GM18520 (cell line): ENCODE data around the gene CPNE7.
"Not testable (repeated sequence)": the region's sequence is repeated elsewhere in the genome, so short reads cannot be mapped to it uniquely, and the experiment has no call there.

ENCODE experiments used
- ATAC-seq: cut with Tn5 transposase; IDR thresholded peaks from one replicate; pipeline ENCODE4 v1.9.1; 2021; ENCODE audit not compliant: unreplicated experiment

CPNE7 gene

DNA sequence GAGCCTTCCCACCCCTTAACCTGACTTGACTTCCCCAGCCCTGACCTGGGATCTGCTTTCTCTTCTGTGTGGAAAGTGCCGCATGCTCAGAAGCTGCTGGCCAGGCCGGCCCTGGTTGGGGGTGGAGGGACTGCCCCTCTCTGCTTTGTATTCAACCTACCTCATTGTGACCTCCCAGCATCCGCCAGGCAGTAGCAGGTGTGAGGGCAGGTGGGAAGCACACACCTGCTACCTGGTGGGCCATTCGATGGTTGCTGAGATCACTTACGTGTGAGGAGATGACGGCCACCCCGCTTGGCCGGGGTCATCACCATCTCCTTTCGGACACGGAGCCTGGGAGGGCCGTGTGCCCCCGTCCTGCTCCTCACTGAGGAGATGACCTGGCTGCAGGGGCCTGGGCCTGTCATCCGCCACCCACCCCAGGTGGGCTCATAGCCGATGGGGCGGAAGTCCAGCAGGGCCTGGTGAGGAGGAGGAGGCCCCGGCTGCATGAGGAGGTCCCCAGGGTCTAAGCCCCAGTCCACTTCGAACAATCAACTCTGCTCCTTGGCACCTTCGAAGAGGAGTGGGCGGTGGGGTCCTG, 7.1 kb downstream of the CPNE7 start:
- ATAC-seq: no peak

DNA sequence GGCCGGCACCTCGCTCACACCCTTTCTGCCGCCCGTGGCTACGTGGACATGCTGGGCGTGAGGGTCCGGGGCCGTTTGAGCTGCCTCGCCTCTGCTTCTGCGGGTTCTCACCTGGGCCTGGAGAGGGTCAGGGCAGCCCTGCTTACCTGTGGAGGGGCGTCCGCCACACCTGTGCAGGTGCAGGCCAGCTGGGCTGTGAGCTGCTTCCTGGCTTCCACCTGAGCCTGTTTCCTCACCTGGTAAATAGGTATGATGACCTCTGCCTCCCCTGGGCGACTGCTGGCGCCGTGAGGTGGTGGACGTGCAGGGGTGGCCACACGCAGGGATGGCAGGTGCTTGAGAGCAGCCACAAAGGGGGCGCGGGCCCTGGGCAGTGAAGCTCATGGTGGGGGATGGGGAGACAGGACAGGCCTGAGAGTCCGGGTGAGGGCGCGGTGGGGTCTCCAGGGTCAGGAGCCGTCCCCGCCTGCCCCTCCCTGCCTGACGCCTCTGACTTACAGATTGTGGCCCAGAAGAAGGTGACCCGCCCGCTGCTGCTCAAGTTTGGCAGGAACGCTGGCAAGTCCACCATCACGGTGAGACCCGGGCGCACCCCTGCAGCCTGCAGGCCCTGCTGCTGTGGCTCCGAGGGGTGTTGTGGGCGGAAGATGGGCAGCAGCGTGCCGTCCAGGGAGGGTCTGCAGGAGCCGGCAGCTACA, 7.8 kb downstream of the CPNE7 start:
- no peak for ATAC-seq

DNA sequence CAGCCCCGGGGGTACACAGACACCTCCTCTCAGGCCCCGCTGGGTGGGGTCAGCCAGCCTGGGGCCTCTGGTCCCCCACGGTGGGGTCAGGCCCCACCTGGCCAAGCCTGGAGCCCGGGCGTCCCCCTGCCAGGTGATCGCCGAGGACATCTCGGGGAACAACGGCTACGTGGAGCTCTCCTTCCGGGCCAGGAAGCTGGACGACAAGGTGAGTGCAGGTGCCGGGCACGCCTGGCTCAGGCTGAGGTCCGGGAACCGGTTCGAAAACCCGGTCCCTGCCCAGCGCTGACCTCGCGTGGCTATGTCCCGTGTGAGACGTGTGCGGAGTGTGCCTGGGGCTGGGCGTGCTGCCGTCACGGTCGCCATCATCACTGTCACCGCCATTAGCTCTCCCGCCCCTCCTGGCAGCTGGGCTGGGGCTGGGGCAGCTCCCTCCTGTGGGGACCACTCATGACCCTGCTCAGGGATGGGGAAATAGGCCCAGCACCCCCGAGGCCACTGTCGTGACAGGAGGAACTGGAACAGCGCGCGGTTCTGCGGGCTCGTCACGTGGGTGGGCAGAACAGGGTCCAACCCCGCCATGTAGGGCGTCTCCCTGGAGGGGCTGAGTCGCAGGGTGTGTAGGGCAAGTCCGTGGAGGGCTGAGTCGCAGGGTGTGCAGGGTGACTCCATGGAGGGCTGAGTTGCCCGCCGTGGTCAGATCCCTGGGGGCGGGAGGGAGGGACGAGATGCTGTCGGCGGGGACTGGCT, 8.5 kb downstream of the CPNE7 start:
- ATAC-seq: no peak

DNA sequence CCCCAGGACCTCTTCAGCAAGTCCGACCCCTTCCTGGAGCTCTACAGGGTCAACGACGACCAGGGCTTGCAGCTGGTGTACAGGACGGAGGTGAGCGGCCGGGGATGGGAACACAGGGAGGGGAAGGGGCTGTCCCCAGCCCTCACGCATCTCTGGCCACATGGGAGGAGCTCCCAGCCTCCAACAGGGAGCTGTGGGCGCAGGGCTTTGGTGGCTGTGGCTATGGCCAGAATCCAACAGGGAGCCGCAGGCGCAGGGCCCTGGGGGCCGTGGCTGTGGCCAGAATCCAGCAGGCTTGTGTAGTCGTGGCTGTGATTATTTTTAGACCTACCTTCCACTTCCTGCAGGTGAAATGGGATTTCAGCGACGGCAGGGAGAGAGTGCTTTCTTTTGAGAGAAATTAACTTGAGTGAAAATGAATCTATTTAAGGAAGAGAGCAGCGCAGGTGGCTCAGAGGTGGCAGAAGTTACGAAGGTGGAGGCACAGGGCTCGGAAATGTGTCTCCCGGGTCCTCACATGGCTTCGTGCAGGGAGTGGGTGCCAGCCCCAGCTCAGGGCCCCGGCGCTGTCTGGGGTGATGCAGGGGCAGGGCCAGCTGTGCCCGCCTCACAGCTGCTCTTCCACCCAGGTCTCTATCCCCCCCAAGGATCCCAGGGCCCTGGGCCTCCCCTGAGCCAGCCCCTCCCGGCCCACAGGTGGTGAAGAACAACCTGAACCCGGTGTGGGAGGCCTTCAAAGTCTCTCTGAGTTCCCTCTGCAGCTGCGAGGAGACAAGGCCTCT, 9.4 kb downstream of the CPNE7 start:
- ATAC-seq: no peak

DNA sequence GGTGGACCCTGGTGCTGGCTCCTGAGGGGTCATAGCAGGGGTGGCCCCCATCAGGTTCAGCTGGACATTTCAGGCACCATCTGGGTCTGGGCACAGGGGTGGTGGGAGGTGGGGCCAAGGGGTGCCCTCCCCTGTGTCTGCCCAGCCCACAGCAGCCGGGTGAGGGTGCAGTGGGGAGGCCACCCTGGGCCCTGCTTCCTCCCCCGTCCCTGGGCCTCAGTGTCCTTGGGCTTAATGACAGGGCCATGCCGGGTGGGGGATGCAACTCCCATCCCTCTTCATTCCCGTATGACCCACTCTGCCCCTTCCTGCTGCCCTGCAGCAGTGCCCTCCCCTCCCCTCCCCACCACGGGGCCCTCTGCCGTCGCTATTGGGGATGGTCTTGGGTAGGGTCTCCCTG, 10.7 kb downstream of the CPNE7 start:
- no peak for ATAC-seq

DNA sequence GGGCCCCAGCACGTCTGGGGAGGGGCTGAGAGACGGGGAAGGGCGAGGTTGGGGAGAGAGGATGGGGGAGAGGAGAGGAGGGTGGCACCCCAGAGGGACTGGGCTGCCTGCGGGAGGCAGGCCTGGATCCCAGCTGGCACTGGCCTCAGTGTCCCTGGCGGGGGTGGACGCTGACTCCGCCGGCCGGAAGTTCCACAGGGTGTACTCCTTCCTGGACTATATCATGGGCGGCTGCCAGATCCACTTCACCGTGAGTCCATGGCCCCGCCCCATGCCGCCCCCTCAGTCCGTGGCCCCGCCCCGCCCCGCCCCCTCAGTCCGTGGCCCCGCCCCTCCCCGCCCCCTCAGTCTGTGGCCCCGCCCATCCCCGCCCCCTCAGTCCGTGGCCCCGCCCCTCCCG, 11.3 kb downstream of the CPNE7 start:
- ATAC-seq: no peak

DNA sequence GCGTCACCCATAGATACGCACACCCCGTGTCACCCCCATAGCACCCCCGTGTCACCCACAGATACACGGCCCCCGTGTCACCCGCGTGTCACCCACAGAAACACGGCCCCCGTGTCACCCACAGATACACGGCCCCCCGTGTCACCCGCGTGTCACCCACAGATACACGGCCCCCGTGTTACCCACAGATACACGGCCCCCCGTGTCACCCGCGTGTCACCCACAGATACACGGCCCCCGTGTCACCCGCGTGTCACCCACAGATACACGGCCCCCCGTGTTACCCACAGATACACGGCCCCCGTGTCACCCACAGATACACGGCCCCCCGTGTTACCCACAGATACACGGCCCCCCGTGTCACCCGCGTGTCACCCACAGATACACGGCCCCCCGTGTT, 12.1 kb downstream of the CPNE7 start:
- not testable (repeated sequence) for ATAC-seq

DNA sequence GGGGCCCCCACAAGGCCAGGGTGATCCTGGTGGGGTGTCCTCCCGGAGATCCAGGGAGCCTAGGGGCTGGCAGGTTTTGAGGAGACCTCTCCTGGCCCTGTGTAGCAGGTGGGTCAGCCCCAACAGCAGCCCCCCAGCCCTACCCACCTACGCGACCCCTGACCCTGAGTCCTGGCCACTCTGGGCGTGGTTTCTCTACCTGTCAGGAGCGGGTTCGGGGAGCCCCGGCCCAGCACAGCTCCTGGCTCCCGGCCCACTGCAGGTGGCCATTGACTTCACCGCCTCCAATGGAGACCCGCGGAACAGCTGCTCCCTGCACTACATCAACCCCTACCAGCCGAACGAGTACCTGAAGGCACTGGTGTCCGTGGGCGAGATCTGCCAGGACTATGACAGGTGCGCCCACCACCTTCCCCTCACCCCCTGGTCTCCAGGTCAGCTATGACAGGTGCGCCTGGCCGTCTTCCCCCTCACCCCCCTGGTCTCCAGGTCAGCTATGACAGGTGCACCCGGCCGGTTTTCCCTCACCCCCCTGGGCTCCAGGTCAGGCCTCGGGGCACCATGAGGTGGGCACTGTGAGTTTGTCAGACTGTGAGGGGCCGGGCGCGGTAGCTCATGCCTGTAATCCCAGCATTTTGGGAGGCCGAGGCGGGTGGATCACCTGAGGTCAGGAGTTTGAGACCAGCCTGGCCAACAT, 13.0 kb downstream of the CPNE7 start:
- no peak for ATAC-seq

DNA sequence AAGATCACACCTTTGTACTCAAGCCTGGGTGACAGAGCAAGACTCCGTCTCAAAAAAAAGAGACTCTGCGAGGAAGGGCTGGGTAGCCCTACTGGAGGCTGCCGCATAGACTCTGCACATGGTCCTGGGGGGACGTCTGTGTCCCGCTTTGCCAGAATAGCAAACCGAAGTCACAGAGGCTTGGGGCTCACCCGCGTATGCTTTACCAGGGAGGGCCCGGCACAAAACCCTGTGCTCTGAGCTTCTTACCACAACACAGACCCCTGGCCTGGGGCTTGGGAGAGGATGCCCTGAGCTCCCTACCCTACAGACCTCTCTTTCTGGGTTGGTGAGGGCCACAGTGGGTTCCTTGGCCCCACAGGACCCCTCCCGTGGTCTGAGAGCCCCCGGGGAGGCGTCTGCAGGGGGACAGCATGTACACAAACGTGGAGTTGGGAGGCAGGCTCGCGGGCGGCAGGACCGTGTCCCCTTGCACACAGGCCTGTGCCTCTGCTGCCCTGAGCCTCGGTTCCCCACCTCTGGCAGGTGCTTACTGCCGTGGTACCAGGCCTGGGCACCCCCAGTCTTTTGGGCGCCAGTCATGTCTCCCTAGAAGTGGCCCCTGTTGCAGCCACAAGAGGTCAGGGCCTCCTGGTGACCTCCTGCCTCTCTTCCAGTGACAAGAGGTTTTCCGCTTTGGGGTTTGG, 13.8 kb downstream of the CPNE7 start:
- ATAC-seq: no peak

DNA sequence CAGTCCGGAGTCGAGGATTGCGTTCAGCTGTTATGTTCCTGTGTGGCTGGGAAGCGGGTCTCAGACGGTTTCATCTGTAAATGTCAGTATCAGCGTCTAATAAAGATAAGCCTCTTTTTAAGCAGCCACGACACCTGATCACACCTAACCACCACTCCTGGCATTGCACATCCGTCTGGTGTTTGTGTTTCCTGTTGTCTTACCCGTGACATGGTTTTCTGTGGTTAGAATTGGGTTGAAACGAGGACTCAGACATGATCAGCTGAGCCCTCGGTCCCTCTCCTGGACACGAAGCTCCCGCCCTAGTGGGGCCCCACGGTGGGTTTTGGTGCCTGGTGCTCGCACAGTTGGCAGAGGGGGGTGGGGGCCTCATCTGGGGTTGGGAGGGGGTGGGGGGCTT, 18.3 kb downstream of the CPNE7 start:
- no peak for ATAC-seq

DNA sequence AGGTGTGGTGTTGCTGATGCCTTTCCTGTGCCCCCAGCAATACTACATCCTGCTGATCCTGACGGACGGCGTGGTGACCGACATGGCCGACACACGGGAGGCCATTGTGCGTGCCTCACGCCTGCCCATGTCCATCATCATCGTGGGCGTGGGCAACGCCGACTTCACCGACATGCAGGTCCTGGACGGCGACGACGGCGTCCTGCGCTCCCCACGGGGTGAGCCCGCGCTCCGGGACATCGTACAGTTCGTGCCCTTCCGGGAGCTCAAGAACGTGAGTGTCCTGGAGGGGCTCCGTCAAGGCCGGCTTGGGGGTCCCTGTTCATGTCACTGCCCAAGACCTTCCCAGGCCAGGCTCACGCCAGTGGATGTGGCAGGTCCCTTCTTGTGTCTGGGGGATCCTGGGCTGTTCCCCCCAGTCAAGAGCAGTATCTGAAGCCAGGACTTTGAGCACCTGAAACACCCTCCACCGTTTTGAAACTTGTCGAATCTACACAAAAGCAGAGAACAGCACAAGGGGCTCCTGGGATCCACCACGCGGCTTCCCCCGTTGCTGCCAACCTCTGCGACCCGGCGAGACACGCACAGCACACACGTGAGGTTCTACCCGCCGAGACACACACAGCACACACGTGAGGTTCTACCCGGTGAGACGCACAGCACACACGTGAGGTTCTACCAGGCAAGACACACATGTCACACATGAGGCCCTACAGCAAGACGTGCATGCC, 19.9 kb downstream of the CPNE7 start:
- ATAC-seq: no peak

DNA sequence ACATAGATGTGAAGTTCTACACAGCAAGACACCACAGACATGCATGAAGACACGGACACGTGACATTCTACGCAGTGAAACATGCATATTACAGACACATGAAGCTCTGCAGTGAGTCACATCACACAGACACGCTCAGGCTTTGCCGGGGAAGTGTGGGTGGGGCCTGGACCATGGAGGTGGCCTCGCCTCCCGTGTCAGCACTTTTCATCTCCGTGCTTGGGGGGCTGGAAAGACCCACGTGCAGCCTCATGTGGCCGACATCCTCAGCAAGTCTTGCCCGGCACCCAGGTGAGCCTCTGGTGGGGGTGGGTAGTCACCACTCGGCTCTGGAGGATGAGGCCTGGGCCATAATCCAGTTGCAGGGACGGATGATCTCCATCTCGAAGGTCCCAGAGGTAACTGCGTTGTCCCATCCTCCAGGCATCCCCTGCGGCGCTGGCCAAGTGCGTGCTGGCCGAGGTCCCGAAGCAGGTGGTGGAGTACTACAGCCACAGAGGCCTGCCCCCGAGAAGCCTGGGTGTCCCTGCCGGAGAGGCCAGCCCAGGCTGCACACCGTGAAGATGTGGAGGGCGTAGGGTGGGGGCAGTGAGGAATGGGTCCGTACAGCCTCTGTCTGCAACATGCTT, 20.6 kb downstream of the CPNE7 start:
- no peak for ATAC-seq

DNA sequence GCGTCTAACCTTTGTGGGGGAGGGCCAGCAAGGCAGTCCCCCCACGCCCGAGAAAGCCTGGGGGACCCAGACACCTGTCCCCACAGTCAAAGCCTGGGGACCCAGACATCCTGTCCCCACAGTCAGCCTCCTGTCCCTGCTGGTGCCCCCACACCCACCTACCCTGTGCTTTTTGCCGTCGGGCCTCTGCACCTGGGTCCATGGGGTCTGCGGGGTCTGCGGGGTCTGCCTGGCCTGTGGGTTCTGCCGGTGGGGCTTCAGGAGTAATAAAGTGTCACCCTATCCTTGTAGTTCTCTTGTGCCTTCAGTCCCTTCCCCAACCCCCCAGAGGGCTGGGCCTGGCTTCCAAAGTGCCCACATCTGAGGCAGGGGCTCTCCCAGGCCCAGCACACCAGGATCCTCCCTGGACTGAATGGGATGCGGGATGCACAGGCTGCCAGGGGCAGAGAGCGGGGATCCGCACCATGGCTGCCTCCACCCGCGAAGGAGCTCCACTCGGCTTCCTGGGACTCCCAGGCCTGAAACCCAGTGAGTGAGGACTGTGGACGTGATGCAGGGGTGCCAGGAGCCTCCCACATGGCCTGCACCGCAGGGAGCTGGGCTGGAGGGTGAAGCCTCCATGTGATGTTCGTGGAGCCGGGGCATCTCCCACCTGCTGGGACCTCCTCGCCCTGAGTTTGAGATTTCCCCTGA, 21.5 kb downstream of the CPNE7 start:
- ATAC-seq: no peak

DNA sequence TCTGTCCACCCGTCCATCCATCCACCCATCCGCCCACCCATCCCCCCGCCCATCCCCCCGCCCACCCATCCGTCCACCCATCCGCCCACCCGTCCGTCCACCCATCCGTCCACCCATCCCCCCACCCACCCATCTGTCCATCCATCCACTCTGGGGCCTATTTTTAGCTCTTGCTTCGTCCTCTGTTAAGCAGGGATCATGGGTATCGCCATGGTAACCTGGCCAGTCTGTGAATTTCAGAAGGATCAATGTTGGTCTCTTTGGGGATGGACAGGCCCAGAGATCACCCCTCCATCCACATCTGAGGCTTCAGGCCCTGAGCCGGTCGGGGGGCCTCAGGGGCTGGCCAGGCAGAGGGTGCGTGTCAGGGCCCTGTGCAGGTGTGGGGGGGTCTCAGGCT, 22.6 kb downstream of the CPNE7 start:
- ATAC-seq: no peak

DNA sequence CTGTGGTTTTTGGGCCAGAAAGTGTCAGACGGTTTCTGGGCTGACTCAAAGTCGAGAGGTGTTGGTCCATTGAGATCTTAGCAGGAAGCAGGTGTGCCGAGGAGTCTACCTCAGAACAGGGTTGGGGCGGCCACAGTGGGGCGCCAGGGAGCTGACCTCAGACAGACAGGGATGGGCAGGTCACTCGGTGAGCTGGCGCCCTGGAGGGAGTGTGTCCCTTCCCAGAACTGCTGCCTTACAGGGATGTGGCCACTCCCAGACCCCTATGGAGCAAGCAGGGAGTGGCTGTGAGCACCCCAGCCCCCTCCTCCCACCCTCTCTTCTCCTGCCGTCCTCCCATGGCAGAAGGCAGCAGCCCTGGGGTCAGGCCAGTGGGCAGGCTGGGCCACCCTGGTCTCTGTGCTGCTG, 23.9 kb downstream of the CPNE7 start:
- ATAC-seq: no peak

DNA sequence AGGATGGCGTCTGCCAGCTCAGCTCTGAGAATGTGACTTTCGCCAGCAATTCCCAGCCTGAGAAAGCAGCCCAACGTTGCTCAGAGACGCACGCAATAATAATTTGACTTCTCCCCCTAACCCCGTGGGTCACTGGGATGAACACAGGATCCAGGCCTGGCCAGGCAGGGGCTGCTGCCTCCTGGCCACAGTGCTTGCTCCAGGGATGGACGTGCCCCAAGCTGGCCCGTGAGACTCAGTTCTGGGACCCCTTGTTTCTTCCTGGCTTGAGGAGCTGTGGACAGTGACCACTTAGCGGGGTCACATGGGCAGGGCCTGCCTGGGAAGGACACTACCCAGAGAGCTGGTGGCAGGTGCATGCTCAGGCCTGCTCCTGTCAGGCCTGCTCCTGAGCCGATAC, 24.3 kb downstream of the CPNE7 start:
- ATAC-seq: no peak

DNA sequence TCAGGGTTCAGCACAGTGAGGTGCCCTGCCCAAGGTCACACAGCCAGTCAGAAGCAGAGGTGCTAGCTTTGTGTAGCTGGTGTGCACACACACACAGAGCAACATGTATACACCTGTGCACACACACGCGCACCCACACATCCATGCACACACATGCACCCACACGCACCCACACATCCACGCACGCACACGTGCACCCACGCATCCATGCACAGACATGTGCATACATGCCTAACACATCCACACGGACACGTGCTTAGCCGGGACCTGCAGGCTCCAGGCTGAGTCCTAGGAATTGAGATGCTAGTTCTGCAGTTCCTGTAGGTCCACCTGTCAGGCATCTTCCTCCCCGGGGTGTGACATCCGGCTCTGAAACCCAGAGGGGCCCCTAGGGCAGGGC, 24.9 kb downstream of the CPNE7 start:
- ATAC-seq: no peak

DNA sequence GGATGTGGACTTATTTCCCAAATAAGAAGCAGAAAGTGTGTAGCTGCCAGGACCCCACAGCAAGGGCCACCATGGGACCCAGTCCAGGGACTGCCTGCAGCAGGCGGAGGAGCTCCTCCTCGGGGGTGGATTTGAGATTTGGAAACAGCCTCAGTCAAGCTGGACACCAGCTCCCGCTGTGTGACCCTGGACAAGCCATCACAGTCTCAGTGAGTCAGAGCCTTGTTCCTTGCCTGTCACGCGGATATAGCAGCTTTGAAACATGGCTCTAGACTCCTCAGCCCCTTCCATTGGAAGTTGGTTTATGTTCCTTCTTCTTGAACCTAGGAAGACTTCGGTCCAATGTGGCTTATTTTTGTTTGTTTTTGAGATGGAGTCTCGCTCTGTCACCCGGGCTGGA, 25.4 kb downstream of the CPNE7 start:
- no peak for ATAC-seq

DNA sequence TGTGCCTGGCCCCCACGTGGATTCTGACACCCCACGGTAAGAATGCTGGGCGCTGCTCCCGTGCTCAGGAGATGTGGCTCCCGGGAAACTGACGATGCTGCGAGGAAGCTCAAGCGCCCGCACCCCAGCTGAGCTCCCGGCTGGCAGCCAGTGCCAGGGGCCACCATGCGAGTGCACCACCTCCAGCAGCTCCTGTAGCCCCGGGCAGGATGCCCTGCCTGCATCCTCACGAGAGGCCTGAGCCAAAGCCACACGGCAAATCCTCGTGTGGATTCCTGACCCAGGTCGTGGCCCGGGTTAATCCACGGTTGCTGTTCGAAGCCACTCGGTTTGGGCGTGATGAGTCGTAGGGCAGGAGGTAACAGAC, 26.3 kb downstream of the CPNE7 start:
- ATAC-seq: no peak
